CD4-positive, alpha-beta T cell treated with Interleukin-17A for 4 hours (primary cell): ENCODE data around the gene NSUN7.
"Not testable (repeated sequence)": the region's sequence is repeated elsewhere in the genome, so short reads cannot be mapped to it uniquely, and the experiment has no call there.

Experiments used
- DNase-seq: peaks from one replicate; pipeline ENCODE4 v3.0.0-alpha.2; 2020; ENCODE audit warnings: mixed read lengths

NSUN7 gene

GRCh38 chr4:40749717-40750460, at the start of gene NSUN7:
Gene NSUN7, plus strand, starts transcription at chr4:40749955. Its CDS starts 739 bp downstream, at chr4:40750694.
- DNase-seq = peak; percentile 21

- DNase-seq = no peak
Measured at GRCh38 chr4:40702137-40702799, 47.5 kb upstream of the NSUN7 start.

GRCh38 chr4:40702800-40703151, 47.0 kb upstream of the NSUN7 start:
- DNase-seq = no peak

GRCh38 chr4:40704073-40704472, 45.7 kb upstream of the NSUN7 start:
- no peak for DNase-seq

- no peak for DNase-seq
Measured at GRCh38 chr4:40710484-40711254, 39.1 kb upstream of the NSUN7 start.

- not testable (repeated sequence) for DNase-seq
Measured at GRCh38 chr4:40713001-40713400, 36.8 kb upstream of the NSUN7 start.

- no peak for DNase-seq
Measured at GRCh38 chr4:40713798-40714197, 36.0 kb upstream of the NSUN7 start.

- DNase-seq = no peak
Measured at GRCh38 chr4:40718586-40718985, 31.2 kb upstream of the NSUN7 start.

- DNase-seq = no peak
Measured at GRCh38 chr4:40719008-40719623, 30.6 kb upstream of the NSUN7 start.

- DNase-seq = no peak
Measured at GRCh38 chr4:40720351-40720750, 29.4 kb upstream of the NSUN7 start.

GRCh38 chr4:40720916-40721315, 28.8 kb upstream of the NSUN7 start:
- no peak for DNase-seq

- DNase-seq = no peak
Measured at GRCh38 chr4:40721730-40722171, 28.0 kb upstream of the NSUN7 start.

- peak; percentile 12 for DNase-seq
Measured at GRCh38 chr4:40722576-40723161, 27.1 kb upstream of the NSUN7 start.

- DNase-seq = no peak
Measured at GRCh38 chr4:40723728-40724127, 26.0 kb upstream of the NSUN7 start.

GRCh38 chr4:40728333-40728732, 21.4 kb upstream of the NSUN7 start:
- no peak for DNase-seq

- no peak for DNase-seq
Measured at GRCh38 chr4:40729555-40729954, 20.2 kb upstream of the NSUN7 start.

- no peak for DNase-seq
Measured at GRCh38 chr4:40730091-40730679, 19.6 kb upstream of the NSUN7 start.

GRCh38 chr4:40731361-40731760, 18.4 kb upstream of the NSUN7 start:
- no peak for DNase-seq

- no peak for DNase-seq
Measured at GRCh38 chr4:40731792-40732245, 17.9 kb upstream of the NSUN7 start.

GRCh38 chr4:40733752-40734151, 16.0 kb upstream of the NSUN7 start:
- DNase-seq = no peak

GRCh38 chr4:40734497-40734896, 15.3 kb upstream of the NSUN7 start:
- no peak for DNase-seq

- no peak for DNase-seq
Measured at GRCh38 chr4:40736910-40737309, 12.8 kb upstream of the NSUN7 start.
